ENCODE data around the gene RAET1L.
"Not testable (repeated sequence)": the region's sequence is repeated elsewhere in the genome, so short reads cannot be mapped to it uniquely, and the experiment has no call there.

The RAET1L gene

DNA sequence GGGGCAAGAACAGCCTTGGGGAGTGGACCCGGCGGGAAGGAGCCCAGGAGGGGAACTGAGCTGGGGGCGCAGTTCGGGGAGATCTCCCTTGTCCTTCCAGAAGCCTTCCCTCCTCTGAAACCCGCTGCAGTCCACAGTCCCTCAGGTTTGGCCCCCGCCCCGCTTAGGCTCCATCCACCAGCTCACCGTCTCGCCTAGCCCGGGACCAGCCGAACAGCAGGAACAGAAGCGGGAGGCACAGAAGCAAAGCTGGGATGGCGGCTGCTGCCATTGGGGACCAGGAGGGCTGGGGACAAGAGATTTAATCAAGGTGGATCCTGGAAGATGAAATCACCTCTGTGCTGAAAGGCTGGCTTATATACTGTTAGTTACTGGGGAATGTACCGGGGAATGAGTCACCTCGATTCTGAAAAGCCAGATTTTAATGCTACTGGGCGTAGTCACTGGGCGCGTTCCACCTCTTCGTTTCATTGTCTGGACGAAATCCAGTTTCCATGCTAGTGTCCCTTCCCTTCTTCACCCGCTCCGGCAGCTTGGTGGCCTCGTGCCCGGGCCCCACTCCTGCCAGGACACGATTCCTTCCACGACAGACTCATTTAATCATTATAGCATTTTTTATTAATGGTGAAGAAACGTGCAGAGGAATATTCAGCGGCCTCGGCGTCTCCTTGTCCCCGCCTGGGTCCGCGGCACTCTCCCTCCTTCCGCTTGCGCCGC, at the start of gene RAET1L:
RAET1L (minus strand) TSS at position 332 of the 717 bp plus-strand sequence; CDS start at position 271, 61 bp downstream.
- TF ChIP-seq, protein P1, sequence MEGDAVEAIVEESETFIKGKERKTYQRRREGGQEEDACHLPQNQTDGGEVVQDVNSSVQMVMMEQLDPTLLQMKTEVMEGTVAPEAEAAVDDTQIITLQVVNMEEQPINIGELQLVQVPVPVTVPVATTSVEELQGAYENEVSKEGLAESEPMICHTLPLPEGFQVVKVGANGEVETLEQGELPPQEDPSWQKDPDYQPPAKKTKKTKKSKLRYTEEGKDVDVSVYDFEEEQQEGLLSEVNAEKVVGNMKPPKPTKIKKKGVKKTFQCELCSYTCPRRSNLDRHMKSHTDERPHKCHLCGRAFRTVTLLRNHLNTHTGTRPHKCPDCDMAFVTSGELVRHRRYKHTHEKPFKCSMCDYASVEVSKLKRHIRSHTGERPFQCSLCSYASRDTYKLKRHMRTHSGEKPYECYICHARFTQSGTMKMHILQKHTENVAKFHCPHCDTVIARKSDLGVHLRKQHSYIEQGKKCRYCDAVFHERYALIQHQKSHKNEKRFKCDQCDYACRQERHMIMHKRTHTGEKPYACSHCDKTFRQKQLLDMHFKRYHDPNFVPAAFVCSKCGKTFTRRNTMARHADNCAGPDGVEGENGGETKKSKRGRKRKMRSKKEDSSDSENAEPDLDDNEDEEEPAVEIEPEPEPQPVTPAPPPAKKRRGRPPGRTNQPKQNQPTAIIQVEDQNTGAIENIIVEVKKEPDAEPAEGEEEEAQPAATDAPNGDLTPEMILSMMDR (IDR thresholded peaks at IDR 0.05; ENCODE audit: insufficient read depth, low read depth, low read length, missing control alignments) = no peak
- H3K4me3 ChIP-seq (ENCODE audit: low read depth, low read length) = no peak within 1 kb of the TSS
- no peak for DNase-seq (ENCODE audit: low read depth)

DNA sequence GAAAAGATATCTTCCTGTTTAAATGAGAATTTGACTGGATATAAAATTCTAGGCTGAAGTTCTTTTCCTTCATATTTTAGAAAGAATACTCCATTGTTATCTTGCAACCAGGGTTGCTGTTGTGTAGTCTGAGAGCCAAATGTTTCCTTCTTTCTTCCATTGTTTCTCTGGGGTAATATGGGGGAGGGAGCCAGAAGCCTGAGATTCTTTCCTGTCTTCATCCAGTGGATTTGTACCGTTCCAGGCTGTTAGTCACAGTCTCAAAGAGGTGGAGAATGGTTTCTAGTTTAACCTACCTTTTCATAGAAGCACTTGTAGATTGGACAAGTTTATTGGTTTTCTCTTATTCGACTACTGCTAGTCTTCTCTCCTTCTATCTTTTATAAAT, 49.7 kb upstream of the RAET1L start:
- H3K4me3 ChIP-seq (ENCODE audit: low read depth, low read length) = no peak overlapping the region
- TF ChIP-seq, protein P1 (IDR thresholded peaks at IDR 0.05; ENCODE audit: insufficient read depth, low read depth, low read length, missing control alignments) = no peak
- DNase-seq (ENCODE audit: low read depth) = no peak

- not testable (repeated sequence) for DNase-seq (ENCODE audit: low read depth); H3K4me3 ChIP-seq (ENCODE audit: low read depth, low read length)
These were observed 49.2 kb upstream of the RAET1L start for GRCh38 chr6:150074396-150075033.

DNA sequence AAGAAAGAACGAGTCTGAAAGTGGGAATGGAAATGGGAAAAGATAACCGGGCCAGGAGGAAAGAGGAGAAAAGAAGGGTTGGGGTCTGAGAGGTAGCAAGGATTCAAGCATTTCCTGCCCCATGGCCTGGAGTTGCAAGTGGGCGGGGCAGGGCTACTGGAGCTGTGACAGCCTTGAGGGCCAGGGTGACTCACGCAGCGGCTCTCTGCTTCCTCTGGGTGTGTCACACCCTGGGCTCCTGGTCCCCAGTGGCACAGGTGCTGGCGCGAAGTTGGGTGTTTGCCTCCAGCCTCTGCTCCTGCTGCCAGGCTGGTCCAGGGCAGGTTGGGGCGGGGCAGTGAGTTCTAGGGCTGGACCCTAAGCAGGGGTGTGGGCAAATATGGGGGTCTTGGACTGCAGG, 46.9 kb upstream of the RAET1L start:
- peak; percentile 8 for DNase-seq (ENCODE audit: low read depth)
- TF ChIP-seq, protein P1 (IDR thresholded peaks at IDR 0.05; ENCODE audit: insufficient read depth, low read depth, low read length, missing control alignments) = no peak
- H3K4me3 ChIP-seq (ENCODE audit: low read depth, low read length) = no peak overlapping the region

DNA sequence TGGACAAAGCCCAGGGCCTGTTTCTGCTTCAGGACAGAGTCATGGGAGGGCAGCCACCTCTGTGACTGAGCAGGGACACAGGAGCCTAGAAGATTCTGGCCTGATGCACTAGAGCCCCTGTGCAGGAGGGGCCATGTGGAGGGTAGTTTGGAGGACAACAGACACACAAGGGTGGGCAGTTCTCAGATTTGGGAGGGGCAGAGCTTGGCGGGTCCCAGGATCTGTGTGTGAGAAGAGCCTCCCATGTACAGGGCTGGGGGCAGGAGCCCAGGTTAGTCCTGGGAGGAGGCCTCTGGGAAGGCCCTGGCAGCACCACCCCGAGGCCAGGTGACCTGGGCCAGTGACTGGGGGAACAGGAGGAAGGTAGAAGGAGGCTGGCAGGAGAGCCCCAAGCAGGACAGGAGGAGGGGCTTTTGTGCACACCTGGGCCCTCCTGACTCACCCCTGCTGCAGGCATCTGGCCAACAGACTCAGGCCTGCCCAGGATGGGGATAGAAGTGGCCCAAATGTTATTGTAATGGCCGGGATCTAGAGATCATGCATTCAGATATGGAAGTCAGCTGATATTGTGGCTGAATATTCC, 45.0 kb upstream of the RAET1L start:
- DNase-seq (ENCODE audit: low read depth) = no peak
- TF ChIP-seq, protein P1 (IDR thresholded peaks at IDR 0.05; ENCODE audit: insufficient read depth, low read depth, low read length, missing control alignments) = no peak

DNA sequence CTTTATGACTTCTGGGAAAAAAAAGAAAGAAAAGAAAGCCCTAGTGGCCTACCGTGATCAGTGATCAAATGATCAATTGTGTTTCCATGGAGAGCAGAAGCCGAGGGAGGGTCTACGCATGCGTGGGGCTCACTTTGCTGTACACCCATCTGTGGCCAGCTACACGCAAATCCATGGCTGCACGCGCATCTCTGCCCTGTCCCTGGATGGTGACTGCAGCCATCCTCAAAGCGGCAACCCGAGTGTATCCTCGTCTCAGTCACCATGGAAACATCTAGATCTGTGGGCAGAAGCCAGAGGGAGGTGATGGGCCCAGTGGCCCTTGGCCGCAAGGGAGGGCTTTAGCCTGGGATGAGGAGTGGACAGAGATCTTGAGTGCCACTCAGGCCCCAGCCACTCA, 44.4 kb upstream of the RAET1L start:
- DNase-seq (ENCODE audit: low read depth) = no peak
- TF ChIP-seq, protein P1 (IDR thresholded peaks at IDR 0.05; ENCODE audit: insufficient read depth, low read depth, low read length, missing control alignments) = no peak
- H3K4me3 ChIP-seq (ENCODE audit: low read depth, low read length) = no peak overlapping the region

More for the DNA sequence above, 45.0 kb upstream of the RAET1L start:
- H3K4me3 ChIP-seq (ENCODE audit: low read depth, low read length) = no peak overlapping the region
